Natural killer cell (primary cell): Measurements from ENCODE around the gene SCT. TPM values are rescaled to one million over a fixed set of nuclear protein-coding genes. Genes with fewer than 3 reads are reported as not detected.

ENCODE experiments used
- ATAC-seq, 3 donors: fragments of 150-1000 bp in 2 of 3; fragments of 200-7000 bp in 1 of 3; cut with Tn5 transposase; 1 replicate in 1 of 3; 2 replicates in 2 of 3; pipeline ENCODE4 v1.10.0; 2021; ENCODE audit warnings: mild to moderate bottlenecking in 2 of 3, moderate library complexity in 2 of 3
- DNase-seq, 2 donors: peaks; one replicate each; pipeline versions ENCODE4 v3.0.0 to v3.0.0-alpha.2; 2013 to 2021; ENCODE audit warnings: mixed read lengths in 1 of 2
- H3K27ac ChIP-seq: one replicate; pipeline ENCODE4 v1.5.1; 2013; ENCODE audit warnings: mild to moderate bottlenecking, low read length
- H3K27me3 ChIP-seq: one replicate; pipeline ENCODE4 v1.6.1; 2013; ENCODE audit warnings: low read length; ENCODE audit not compliant: control insufficient read depth, insufficient read depth
- H3K36me3 ChIP-seq: one replicate; pipeline ENCODE4 v1.6.1; 2013; ENCODE audit warnings: low read length; ENCODE audit not compliant: control insufficient read depth, insufficient read depth
- H3K4me1 ChIP-seq: one replicate; pipeline ENCODE4 v1.6.1; 2013; ENCODE audit warnings: low read length; ENCODE audit not compliant: control insufficient read depth, insufficient read depth
- H3K4me3 ChIP-seq: one replicate; pipeline ENCODE4 v1.5.1; 2013; ENCODE audit warnings: low read length
- H3K9me3 ChIP-seq: one replicate; pipeline ENCODE4 v1.6.1; 2013; ENCODE audit warnings: low read length; ENCODE audit not compliant: control insufficient read depth, insufficient read depth
- H3K27ac Mint-ChIP-seq, 2 donors: one replicate each; pipeline ENCODE4 v1.8.0; 2022; ENCODE audit warnings: mild to moderate bottlenecking in 2 of 2, mixed read lengths in 2 of 2, moderate library complexity in 1 of 2
- H3K27me3 Mint-ChIP-seq, 2 donors: one replicate each; pipeline ENCODE4 v1.8.0; 2022; ENCODE audit warnings: low read depth in 2 of 2, mixed read lengths in 2 of 2
- H3K36me3 Mint-ChIP-seq: one replicate; pipeline ENCODE4 v1.8.0; 2022; ENCODE audit warnings: mixed read lengths
- H3K4me1 Mint-ChIP-seq, 2 donors: one replicate each; pipeline ENCODE4 v1.8.0; 2022; ENCODE audit warnings: mixed read lengths in 2 of 2
- H3K4me3 Mint-ChIP-seq: one replicate; pipeline ENCODE4 v1.8.0; 2022; ENCODE audit warnings: mild to moderate bottlenecking, moderate library complexity, mixed read lengths
- H3K9me3 Mint-ChIP-seq, 2 donors: one replicate each; pipeline ENCODE4 v1.8.0; 2022; ENCODE audit warnings: mixed read lengths in 2 of 2
- WGBS: methylation state at CpG from one replicate; pipeline ENCODE4 v1.1.7; 2013; ENCODE audit warnings: missing lambda C conversion rate; ENCODE audit not compliant: insufficient coverage; 5-methylcytosine and 5-hydroxymethylcytosine counted together
- intact Hi-C: fragments of 100-400 bp; cut with micrococcal nuclease; formaldehyde crosslinking; loops from one replicate; pipeline ENCODE4 v1.14.2; 2022
- total RNA-seq, 4 donors: library from RNA; stranded (reverse); fragments of 120-200 nt in 1 of 4; gene quantifications; one replicate each; pipeline versions ENCODE4 v1.2.3 to v1.2.4, GENCODE V29; 2013 to 2022
- TF ChIP-seq, protein P1 (sequence below): fragments of 200-600 bp; IDR thresholded peaks from one replicate; pipeline ENCODE4 v1.8.0; 2022; ENCODE audit warnings: antibody characterized with exemption

Gene SCT
- total RNA-seq, 3 donors from 2014 or later (not counting 1 experiment from before 2014, with no cell fraction given) = not detected

DNA sequence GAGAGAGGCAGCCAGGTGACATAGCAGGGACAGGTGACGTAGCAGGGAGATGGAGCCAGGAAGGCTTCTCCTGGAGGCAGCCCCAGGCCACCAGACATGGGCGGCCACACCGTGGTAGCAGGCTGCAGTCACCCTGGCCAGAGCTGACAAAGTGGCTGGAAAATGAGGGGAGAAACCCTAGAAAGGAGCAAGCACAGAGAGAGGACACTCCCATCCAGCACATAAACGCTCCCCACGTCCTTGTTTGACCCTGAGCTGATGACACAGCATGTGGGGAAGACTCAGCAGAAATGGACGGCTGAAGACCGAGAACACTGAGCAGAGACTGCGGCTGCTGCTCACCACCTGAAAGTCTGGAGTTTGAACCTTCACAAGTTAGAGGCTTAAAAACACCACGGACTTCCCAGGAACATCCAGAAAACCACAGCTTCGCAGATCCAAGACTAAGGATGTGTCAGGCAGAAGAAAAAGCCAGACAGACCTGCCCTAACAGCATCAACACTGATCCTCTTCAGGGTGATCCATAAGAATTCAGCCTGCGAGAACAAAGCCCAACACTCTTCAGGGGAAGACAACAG, 38.8 kb upstream of the SCT start:
- H3K9me3 Mint-ChIP-seq = no peaks in the 10 kb centered on the region
- no peaks in the 10 kb centered on the region for H3K9me3 ChIP-seq
- no peak overlapping the region for H3K27ac Mint-ChIP-seq
- peaks cover 3% of the 10 kb centered on the region for H3K36me3 ChIP-seq
- no peak for DNase-seq
- no peak overlapping the region for H3K4me3 Mint-ChIP-seq
- H3K27me3 ChIP-seq = no peaks in the 10 kb centered on the region
- no peaks in the 10 kb centered on the region for H3K36me3 Mint-ChIP-seq
- TF ChIP-seq, protein P1, sequence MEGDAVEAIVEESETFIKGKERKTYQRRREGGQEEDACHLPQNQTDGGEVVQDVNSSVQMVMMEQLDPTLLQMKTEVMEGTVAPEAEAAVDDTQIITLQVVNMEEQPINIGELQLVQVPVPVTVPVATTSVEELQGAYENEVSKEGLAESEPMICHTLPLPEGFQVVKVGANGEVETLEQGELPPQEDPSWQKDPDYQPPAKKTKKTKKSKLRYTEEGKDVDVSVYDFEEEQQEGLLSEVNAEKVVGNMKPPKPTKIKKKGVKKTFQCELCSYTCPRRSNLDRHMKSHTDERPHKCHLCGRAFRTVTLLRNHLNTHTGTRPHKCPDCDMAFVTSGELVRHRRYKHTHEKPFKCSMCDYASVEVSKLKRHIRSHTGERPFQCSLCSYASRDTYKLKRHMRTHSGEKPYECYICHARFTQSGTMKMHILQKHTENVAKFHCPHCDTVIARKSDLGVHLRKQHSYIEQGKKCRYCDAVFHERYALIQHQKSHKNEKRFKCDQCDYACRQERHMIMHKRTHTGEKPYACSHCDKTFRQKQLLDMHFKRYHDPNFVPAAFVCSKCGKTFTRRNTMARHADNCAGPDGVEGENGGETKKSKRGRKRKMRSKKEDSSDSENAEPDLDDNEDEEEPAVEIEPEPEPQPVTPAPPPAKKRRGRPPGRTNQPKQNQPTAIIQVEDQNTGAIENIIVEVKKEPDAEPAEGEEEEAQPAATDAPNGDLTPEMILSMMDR = no peak
- H3K27ac ChIP-seq = no peak overlapping the region
- intact Hi-C loops = no loop called here
- 64% methylated on average over 11 of the region's 11 CpGs for WGBS
- no peaks in the 10 kb centered on the region for H3K27me3 Mint-ChIP-seq
- H3K4me1 Mint-ChIP-seq = peaks cover 0 to 6% of the 10 kb centered on the region in 2 donors
- no peak overlapping the region for H3K4me3 ChIP-seq
- ATAC-seq = no peak
- H3K4me1 ChIP-seq = no peaks in the 10 kb centered on the region

DNA sequence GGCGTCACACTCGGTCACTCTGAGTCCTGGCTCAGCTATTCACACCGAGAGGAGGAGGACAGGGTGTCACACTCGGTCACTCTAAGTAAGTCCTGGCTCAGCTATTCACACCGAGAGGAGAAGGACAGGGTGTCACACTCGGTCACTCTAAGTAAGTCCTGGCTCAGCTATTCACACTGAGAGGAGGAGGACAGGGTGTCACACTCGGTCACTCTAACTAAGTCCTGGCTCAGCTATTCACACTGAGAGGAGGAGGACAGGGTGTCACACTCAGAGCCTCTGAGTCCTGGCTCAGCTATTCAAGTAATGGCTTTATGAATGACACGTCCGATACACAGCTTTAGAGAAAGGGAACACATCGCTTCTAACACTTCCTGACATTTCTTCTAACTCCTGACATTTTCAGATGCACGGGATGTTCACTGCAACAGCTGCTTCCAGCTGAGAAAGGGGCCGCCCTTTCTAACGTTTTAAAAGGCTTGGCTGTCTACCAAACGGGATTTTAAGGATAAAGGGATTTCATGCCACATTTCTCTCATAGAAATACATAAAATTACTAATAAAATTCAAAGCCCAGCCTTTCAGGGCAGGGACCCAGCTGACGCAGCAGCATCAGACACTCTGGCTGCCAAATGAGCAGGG, 38.2 kb upstream of the SCT start:
- DNase-seq = no peak
- peaks cover 0 to 6% of the 10 kb centered on the region in 2 donors for H3K4me1 Mint-ChIP-seq
- 96% methylated on average over 15 of the region's 15 CpGs for WGBS
- ATAC-seq = no peak
- no peak overlapping the region for H3K4me3 ChIP-seq
- H3K9me3 ChIP-seq = no peaks in the 10 kb centered on the region
- no peak overlapping the region for H3K27ac Mint-ChIP-seq
- no peaks in the 10 kb centered on the region for H3K9me3 Mint-ChIP-seq
- no peaks in the 10 kb centered on the region for H3K27me3 Mint-ChIP-seq
- no peak overlapping the region for H3K27ac ChIP-seq
- H3K4me1 ChIP-seq = no peaks in the 10 kb centered on the region
- intact Hi-C loops = no loop called here
- H3K36me3 ChIP-seq = peaks cover 3% of the 10 kb centered on the region
- TF ChIP-seq, protein P1 = no peak
- H3K36me3 Mint-ChIP-seq = no peaks in the 10 kb centered on the region
- H3K4me3 Mint-ChIP-seq = no peak overlapping the region
- H3K27me3 ChIP-seq = no peaks in the 10 kb centered on the region

DNA sequence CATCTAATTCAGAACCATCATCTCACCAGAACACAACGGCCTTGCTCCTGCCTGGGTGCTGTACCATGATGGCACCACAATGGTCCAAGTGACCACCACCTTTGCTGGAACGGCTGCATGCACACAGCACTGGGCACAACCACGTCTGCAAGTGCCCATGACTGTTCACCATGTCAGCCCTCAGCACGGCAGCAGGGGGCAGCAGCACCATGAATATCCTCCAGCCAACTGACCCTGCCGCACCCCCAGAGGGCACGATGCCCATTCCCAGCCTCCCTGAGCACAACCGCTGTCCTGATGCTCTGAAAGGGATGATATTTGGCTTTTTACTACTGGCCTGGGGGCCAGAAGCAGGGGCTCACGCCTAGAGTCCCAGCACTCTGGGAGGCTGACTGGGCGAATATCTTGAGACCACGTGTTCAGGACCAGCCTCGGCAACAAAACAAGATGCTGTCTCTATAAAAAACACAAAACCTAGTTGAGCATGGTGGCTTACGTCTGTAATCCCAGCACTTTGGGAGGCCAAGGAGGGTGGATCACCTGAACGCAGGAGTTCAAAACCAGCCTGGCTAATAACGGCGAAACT, 35.8 kb upstream of the SCT start:
- 74% methylated on average over 15 of the region's 15 CpGs for WGBS
- no peaks in the 10 kb centered on the region for H3K27me3 Mint-ChIP-seq
- peaks cover 0 to 6% of the 10 kb centered on the region in 2 donors for H3K4me1 Mint-ChIP-seq
- H3K27ac Mint-ChIP-seq = no peak overlapping the region
- H3K4me1 ChIP-seq = no peaks in the 10 kb centered on the region
- ATAC-seq = peak; percentile 60 to 73 (median 64)
- intact Hi-C loops = no loop called here
- H3K9me3 Mint-ChIP-seq = no peaks in the 10 kb centered on the region
- H3K4me3 ChIP-seq = no peak overlapping the region
- peak; percentile 38 to 62 for DNase-seq
- H3K36me3 Mint-ChIP-seq = no peaks in the 10 kb centered on the region
- H3K36me3 ChIP-seq = peaks cover 12% of the 10 kb centered on the region
- TF ChIP-seq, protein P1 = peak; percentile 65
- no peaks in the 10 kb centered on the region for H3K9me3 ChIP-seq
- H3K4me3 Mint-ChIP-seq = no peak overlapping the region
- no peaks in the 10 kb centered on the region for H3K27me3 ChIP-seq
- H3K27ac ChIP-seq = no peak overlapping the region
